ENCODE data around the gene PLSCR2.

GRCh38 chr3:146387566-146387965 lies 81.8 kb downstream of the PLSCR2 start:
- TF ChIP-seq CTCF (IDR thresholded peaks at IDR 0.05) (no peak), TCF7L2 (IDR thresholded peaks at IDR 0.05; ENCODE audit: low read depth, low read length) (no peak), SIN3A (IDR thresholded peaks at IDR 0.05; ENCODE audit: borderline replicate concordance, insufficient read depth, low read depth, low read length) (no peak), POLR2AphosphoS5 (IDR thresholded peaks at IDR 0.05; ENCODE audit: low read depth, low read length) (no peak), REST (IDR thresholded peaks at IDR 0.05; ENCODE audit: insufficient read depth in 1 of 2, low read depth in 2 of 2, low read length in 1 of 2) (no peak)
